ENCODE results near the gene PAGE2B.
"Not testable (repeated sequence)": the region's sequence is repeated elsewhere in the genome, so short reads cannot be mapped to it uniquely, and the experiment has no call there.

PAGE2B gene

GRCh38 chrX:55111578-55112254, 36.9 kb downstream of the PAGE2B start:
- DNase-seq = no peak

DNA sequence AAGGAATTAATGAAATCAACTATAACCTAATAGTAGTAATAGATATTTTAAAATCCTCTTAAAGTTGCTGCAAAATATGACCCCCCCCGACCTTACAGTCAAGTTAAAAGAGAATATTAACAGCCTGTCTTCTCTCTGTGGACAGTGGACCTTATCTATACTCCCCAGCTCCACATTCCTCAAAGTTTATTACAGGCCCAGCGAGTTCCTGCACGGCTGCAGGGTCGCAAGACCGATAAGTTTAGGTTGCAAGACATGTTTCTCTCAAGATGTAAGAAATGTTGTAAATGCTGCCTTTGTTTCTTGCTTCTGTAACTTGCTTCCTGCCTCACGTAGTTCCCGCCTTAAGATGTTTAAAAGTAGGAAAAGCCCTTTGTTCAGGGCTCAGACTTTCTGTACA, 41.8 kb downstream of the PAGE2B start:
- not testable (repeated sequence) for DNase-seq

DNA sequence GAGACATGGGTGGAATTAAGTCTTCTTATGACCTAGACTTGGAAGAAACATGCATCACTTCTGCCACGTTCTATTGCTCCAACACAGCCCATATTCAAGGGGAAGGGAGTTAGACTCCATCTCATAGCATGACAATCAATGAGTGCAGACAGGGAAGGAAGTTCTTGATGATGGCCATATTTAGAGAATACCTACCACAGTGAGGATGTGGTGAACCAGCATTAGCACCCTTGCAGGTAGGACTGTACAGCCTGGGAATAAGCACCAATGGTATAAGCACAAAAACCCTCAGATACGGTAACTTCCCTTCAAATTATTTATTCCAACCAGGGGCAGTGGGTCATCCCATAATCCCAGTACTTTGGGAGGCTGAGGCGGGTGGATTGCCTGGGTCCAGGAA, 43.7 kb downstream of the PAGE2B start:
- no peak for DNase-seq

DNA sequence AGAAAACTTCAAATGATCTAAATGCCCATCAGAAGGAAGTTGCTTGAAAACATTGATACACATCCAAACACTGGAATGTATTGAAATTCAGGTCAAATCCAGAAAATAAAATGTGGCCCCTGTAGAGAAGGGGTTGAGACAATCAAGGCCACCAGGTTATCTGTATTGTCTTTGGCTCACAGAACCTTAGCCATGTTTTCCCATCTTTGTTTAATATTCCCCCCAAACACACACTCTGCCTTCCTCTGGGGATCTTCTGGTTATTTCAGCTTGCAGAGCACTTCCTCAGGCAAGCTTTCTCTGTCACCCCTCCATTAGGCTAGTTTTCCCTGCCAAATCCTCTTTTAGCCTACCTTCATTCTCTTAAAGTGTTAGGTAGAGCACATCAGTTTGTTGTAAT, 44.4 kb downstream of the PAGE2B start:
- DNase-seq = no peak

- no peak for DNase-seq
Measured at GRCh38 chrX:55119712-55120111, 44.9 kb downstream of the PAGE2B start.

- no peak for DNase-seq
Measured at GRCh38 chrX:55120761-55121358, 46.0 kb downstream of the PAGE2B start.

GRCh38 chrX:55123900-55124299, 49.1 kb downstream of the PAGE2B start:
- DNase-seq = no peak

DNA sequence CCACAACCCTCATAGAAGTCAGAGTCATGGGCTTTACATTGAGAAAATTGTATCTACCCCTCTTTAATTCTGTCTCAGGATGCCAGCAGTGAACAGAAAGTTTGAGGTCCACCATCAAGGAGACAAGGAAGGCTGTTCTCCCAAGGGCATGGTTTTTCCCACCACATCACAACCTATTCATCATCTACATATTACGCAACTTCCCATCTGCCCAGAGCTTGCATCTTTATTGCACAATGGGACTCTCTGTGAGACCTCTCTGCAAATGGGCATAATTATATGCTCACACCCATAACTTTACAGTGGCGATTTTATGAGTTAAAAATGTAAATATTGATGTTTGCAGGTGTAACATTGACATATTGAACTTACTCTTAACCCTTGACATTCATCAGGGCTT, 52.9 kb downstream of the PAGE2B start:
- DNase-seq = no peak
